ENCODE data around the gene PDLIM3.
"Not testable (repeated sequence)": the region's sequence is repeated elsewhere in the genome, so short reads cannot be mapped to it uniquely, and the experiment has no call there.

Gene PDLIM3

DNA sequence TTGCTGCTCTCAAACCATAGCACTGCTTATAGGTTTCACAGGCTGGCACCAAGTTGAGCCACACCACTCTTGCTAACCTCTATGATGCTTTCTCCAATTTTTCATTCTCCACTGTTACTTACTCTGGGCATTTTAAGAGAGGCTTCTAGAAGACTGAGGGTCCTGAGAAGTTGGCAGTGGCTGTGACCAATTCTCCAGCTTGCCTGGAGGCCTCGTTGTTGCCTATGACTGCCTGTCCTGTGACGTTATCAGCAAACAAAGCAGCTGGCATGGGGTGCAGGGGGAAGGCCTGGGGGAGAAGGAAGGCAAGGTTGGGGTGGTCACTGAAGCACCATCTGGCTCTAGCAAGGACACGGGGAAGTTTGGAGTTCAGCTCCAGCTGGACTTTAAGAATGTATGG lies 30.4 kb upstream of the PDLIM3 start:
- DNase-seq (ENCODE audit: extremely low read depth, low read depth), result no peak
- TF ChIP-seq, protein P1, sequence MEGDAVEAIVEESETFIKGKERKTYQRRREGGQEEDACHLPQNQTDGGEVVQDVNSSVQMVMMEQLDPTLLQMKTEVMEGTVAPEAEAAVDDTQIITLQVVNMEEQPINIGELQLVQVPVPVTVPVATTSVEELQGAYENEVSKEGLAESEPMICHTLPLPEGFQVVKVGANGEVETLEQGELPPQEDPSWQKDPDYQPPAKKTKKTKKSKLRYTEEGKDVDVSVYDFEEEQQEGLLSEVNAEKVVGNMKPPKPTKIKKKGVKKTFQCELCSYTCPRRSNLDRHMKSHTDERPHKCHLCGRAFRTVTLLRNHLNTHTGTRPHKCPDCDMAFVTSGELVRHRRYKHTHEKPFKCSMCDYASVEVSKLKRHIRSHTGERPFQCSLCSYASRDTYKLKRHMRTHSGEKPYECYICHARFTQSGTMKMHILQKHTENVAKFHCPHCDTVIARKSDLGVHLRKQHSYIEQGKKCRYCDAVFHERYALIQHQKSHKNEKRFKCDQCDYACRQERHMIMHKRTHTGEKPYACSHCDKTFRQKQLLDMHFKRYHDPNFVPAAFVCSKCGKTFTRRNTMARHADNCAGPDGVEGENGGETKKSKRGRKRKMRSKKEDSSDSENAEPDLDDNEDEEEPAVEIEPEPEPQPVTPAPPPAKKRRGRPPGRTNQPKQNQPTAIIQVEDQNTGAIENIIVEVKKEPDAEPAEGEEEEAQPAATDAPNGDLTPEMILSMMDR (IDR thresholded peaks at IDR 0.05; ENCODE audit: low read depth, low read length), result no peak

DNA sequence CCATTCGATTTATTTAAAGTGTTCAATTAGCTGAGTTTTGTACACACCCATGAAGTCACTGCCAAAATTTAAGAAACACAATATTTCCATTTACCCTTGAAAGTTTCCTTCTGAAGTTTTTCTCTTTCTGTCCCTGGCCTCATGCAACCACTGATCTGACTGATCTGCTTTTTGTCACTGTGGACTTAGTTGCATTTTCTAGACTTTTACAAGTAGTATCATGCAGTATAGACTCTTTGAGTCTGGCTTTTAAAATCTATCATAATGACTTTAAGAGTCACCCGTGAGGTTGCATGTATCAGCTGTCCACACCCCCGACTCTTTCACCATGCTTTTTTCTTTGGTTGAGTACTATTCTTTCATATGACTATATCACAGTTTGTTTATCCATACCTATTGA lies 29.0 kb upstream of the PDLIM3 start:
- no peak for DNase-seq (ENCODE audit: extremely low read depth, low read depth)
- TF ChIP-seq, protein P1 (IDR thresholded peaks at IDR 0.05; ENCODE audit: low read depth, low read length), result no peak

DNA sequence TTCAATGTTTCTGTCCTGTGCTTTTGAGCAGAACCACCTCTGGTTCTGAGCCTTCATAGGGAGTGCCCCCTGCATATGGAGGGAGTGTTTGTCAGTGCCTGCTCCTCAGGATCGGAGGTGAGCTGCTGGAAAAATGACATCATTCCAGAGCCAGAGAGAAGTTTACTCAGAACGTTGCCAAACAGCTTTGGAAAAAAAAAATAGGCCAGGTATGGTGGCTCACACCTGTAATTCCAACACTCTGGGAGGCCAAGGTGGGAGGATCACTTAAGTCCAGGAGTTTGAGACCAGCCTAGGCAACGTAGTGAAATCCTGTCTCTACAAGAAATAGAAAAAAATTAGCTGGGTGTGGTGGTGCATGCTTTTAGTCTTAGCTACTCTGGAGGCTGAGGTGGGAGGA lies 27.2 kb upstream of the PDLIM3 start:
- TF ChIP-seq, protein P1 (IDR thresholded peaks at IDR 0.05; ENCODE audit: low read depth, low read length), result no peak
- no peak for DNase-seq (ENCODE audit: extremely low read depth, low read depth)

DNA sequence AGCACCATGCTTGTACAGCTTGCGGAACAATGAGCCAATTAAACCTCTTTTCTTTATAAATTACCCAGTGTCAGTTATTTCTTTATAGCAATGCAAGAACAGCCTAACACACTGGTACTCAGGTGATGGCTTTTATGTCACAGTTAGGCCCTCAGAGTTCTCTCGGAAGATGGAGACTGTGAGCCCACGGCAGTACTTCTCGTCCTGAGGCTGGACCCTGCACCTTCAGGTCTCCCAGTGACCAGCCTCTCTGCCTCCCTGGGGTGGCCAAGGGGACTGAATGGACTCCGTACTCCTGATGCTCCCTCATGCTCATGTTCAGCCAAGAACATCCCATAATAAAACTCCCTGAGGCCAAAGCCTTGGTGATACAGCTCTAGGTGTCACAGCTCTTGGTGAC lies 25.0 kb upstream of the PDLIM3 start:
- DNase-seq (ENCODE audit: extremely low read depth, low read depth), result no peak
- TF ChIP-seq, protein P1 (IDR thresholded peaks at IDR 0.05; ENCODE audit: low read depth, low read length), result no peak

DNA sequence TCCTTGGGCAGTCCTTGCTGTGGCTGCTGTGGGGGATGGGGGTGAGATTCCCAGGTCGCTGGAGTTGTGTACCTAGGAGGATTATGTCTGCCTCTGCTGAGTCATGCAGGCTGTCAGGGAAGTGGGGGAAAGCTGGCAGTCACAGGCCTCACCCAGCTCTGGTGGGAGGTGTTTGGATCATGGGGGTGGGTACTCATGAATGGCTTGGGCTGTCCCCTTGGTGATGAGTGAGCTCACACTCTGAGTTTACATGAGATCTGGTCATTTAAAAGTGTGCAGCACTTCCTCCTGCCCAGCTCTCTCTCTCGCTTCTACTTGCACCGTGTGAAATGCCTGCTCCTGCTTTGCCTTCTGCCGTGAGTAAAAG lies 24.6 kb upstream of the PDLIM3 start:
- TF ChIP-seq, protein P1 (IDR thresholded peaks at IDR 0.05; ENCODE audit: low read depth, low read length), result no peak
- no peak for DNase-seq (ENCODE audit: extremely low read depth, low read depth)

DNA sequence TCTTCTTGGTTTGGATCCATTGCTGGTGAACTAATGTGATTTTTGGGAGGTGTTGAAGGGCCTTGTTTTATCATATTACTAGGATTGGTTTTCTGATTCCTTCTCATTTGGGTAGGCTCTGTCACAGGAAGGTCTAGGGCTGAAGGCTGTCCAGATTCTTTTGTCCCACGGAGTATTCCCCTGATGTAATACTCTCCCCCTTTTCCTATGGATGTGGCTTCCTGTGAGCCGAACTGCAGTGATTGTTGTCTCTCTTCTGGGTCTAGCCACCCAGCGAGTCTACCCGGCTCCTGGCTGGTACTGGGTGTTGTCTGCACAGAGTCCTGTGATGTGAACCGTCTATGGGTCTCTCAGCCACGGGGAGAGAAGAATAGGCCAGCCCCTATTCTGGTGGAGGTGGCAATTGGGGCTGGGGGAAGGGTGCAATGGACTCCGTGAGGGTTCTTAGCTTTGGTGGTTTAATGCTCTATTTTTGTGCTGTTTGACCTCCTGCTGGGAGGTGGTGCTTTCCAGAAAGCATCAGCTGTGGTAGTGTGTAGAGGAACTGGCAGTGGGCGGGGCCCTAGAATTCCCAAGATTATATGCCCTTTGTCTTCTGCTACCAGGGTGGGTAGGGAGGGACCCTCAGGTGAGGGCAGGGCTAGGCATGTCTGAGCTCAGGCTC lies 24.1 kb upstream of the PDLIM3 start:
- not testable (repeated sequence) for DNase-seq (ENCODE audit: extremely low read depth, low read depth)

DNA sequence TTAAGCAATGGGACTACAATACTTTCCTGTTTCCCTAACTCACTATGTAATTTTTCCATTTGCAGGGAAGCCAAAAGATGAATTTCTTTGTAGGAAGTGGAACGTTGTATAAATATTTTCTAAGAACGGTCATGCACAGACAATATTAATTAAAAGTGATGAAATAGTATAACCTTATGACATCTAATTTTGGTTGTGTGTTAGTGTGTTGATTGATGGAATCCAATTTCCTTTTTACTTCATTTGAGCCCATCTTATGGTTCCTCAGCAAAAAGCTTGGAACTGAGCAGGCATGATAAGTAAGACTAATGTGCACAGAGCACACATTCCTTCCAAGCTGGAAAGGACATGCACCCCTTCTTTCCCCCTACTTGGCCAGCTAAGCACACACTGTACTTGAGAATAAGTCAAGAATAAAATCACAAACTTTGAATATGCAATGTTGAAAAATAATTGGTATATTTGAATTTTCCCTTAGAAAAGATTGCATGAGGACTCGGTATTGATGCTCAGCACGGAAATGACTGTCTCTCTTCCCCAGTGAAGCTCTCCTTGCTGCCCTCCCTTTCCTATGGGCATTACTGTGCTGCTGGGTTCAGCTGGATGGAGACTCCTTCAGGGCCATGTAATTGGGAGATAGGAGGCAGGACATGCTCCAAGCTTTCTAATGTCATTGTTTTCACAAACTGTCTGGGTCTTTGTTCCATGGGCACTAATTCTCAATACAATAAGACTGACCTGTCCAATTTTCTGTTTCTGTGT lies 19.2 kb upstream of the PDLIM3 start:
- TF ChIP-seq, protein P1 (IDR thresholded peaks at IDR 0.05; ENCODE audit: low read depth, low read length), result no peak
- DNase-seq (ENCODE audit: extremely low read depth, low read depth), result no peak
